Lower leg skin (tissue), 4 donors: ENCODE results near the gene TUBB2B. TPM values are rescaled to one million over a fixed set of nuclear protein-coding genes. Genes with fewer than 3 reads are reported as not detected.
A peak's percentile ranks its signal among the peaks of the same experiment; 100 is the strongest.
"Not testable (repeated sequence)": the region's sequence is repeated elsewhere in the genome, so short reads cannot be mapped to it uniquely, and the experiment has no call there.

Experiments
- DNase-seq, 2 donors: peaks; one replicate each; pipeline ENCODE4 v3.0.0-alpha.2; 2019; ENCODE audit warnings: low spot score in 2 of 2
- H3K4me3 ChIP-seq: fragments of 200-600 bp; sonication (generic); 2 replicates; pipeline ENCODE4 v1.5.1; 2017; ENCODE audit warnings: mild to moderate bottlenecking, low read depth; ENCODE audit not compliant: poor library complexity, severe bottlenecking
- CTCF ChIP-seq, 3 donors: fragments of 450-650 bp; IDR thresholded peaks; one replicate each; pipeline ENCODE4 v1.5.1; 2016; ENCODE audit warnings: antibody characterized with exemption in 3 of 3, mild to moderate bottlenecking in 3 of 3, moderate library complexity in 2 of 3
- POLR2A ChIP-seq, 2 donors: fragments of 450-650 bp; IDR thresholded peaks; one replicate each; pipeline ENCODE4 v1.6.1; 2016 to 2017; ENCODE audit warnings: antibody characterized with exemption in 2 of 2, mild to moderate bottlenecking in 1 of 2, moderate library complexity in 1 of 2
- whole genome bisulfite sequencing, 2 donors: methylation state at CpG; one replicate each; pipeline ENCODE4 v1.1.5; 2018; 5-methylcytosine and 5-hydroxymethylcytosine counted together
- intact Hi-C: fragments of 100-400 bp; cut with DNase I; formaldehyde crosslinking; loops from one replicate; pipeline ENCODE4 v1.15.0; 2023; ENCODE audit warnings: low total_unique reads
- total RNA-seq, 4 donors: library from RNA; depleted of rRNA; stranded (reverse); fragments of >200 nt; gene quantifications; one replicate each; pipeline ENCODE4 v1.1.0, GENCODE V29; 2016

The TUBB2B gene
- total RNA-seq, 4 donors from 2014 or later = 1.0 to 14.6 (median 7.5) TPM

- intact Hi-C loops = loop anchor here (5.0 kb wide), 1 partner anchor 78 kb away; no protein-coding TSS in a partner anchor
- no peak overlapping the region for H3K4me3 ChIP-seq
- DNase-seq = peak in 1 of 2 donors; percentile 61
- no peak for TF ChIP-seq POLR2A (IDR thresholded peaks at IDR 0.05)
- WGBS, 2 donors = 91 to 92% methylated on average over 6 of the region's 6 CpGs
Observed at GRCh38 chr6:3204921-3205320, 22.5 kb downstream of the TUBB2B start.

- H3K4me3 ChIP-seq = no peak overlapping the region
- WGBS, 2 donors = 75 to 81% methylated on average over 7 of the region's 7 CpGs
- no peak for TF ChIP-seq CTCF (IDR thresholded peaks at IDR 0.05)
- no peak for TF ChIP-seq POLR2A (IDR thresholded peaks at IDR 0.05)
- no peak for DNase-seq
- intact Hi-C loops = no loop called here
Observed at GRCh38 chr6:3202999-3203696, 24.3 kb downstream of the TUBB2B start.

GRCh38 chr6:3201388-3201787 is 26.1 kb downstream of the TUBB2B start:
- no peak for DNase-seq
- intact Hi-C loops = no loop called here
- WGBS, 2 donors = 79 to 80% methylated on average over 2 of the region's 2 CpGs
- no peak overlapping the region for H3K4me3 ChIP-seq
- no peak for TF ChIP-seq POLR2A (IDR thresholded peaks at IDR 0.05)
- no peak for TF ChIP-seq CTCF (IDR thresholded peaks at IDR 0.05)

GRCh38 chr6:3200682-3201081 is 26.8 kb downstream of the TUBB2B start:
- DNase-seq = no peak
- no peak for TF ChIP-seq CTCF (IDR thresholded peaks at IDR 0.05)
- no peak for TF ChIP-seq POLR2A (IDR thresholded peaks at IDR 0.05)
- intact Hi-C loops = no loop called here
- no peak overlapping the region for H3K4me3 ChIP-seq

- peak in 1 of 2 donors; percentile 54 for DNase-seq
- intact Hi-C loops = no loop called here
- H3K4me3 ChIP-seq = no peak overlapping the region
- WGBS, 2 donors = 85 to 88% methylated on average over 5 of the region's 5 CpGs
- no peak for TF ChIP-seq CTCF (IDR thresholded peaks at IDR 0.05)
- TF ChIP-seq POLR2A (IDR thresholded peaks at IDR 0.05) = no peak
Observed at GRCh38 chr6:3199382-3199781, 28.1 kb downstream of the TUBB2B start.

GRCh38 chr6:3197734-3198133 is 29.7 kb downstream of the TUBB2B start:
- intact Hi-C loops, DNase-seq, H3K4me3 ChIP-seq: not testable (repeated sequence)
- 81 to 88% methylated on average over 3 to 5 of the region's 5 CpGs for whole genome bisulfite sequencing, 2 donors

- no peak overlapping the region for H3K4me3 ChIP-seq
- WGBS, 2 donors = 85 to 87% methylated on average over 5 of the region's 5 CpGs
- no peak for TF ChIP-seq CTCF (IDR thresholded peaks at IDR 0.05)
- TF ChIP-seq POLR2A (IDR thresholded peaks at IDR 0.05) = no peak
- intact Hi-C loops = no loop called here
- no peak for DNase-seq
Observed at GRCh38 chr6:3196770-3197169, 30.7 kb downstream of the TUBB2B start.
